Esophagus (tissue), 2 donors: ENCODE results near the gene DPP6. TPM values are rescaled to one million over a fixed set of nuclear protein-coding genes. Genes with fewer than 3 reads are reported as not detected.

Source experiments
- H3K27ac ChIP-seq, 2 donors: one replicate each; pipeline ENCODE4 v1.5.1; 2013; ENCODE audit warnings: low read depth in 2 of 2, mild to moderate bottlenecking in 2 of 2, inconsistent platforms in 1 of 2, low read length in 1 of 2, moderate library complexity in 1 of 2
- H3K27me3 ChIP-seq, 2 donors: one replicate each; pipeline ENCODE4 v1.6.1; 2013; ENCODE audit warnings: low read length in 2 of 2, control low read depth in 1 of 2, mild to moderate bottlenecking in 1 of 2; ENCODE audit not compliant: insufficient read depth in 2 of 2, control insufficient read depth in 1 of 2
- H3K36me3 ChIP-seq, 2 donors: one replicate each; pipeline ENCODE4 v1.6.1; 2013; ENCODE audit warnings: low read length in 1 of 2; ENCODE audit not compliant: control insufficient read depth in 2 of 2, insufficient read depth in 2 of 2
- H3K4me1 ChIP-seq, 2 donors: one replicate each; pipeline ENCODE4 v1.6.1; 2013; ENCODE audit warnings: low read length in 1 of 2; ENCODE audit not compliant: control insufficient read depth in 2 of 2, insufficient read depth in 2 of 2
- H3K4me3 ChIP-seq, 2 donors: one replicate each; pipeline ENCODE4 v1.5.1; 2013; ENCODE audit warnings: low read length in 2 of 2, mild to moderate bottlenecking in 2 of 2, low read depth in 1 of 2, moderate library complexity in 1 of 2
- H3K9me3 ChIP-seq, 2 donors: one replicate each; pipeline ENCODE4 v1.6.1; 2013; ENCODE audit warnings: mild to moderate bottlenecking in 2 of 2, low read depth in 1 of 2, low read length in 1 of 2, moderate library complexity in 1 of 2; ENCODE audit not compliant: control insufficient read depth in 2 of 2, insufficient read depth in 1 of 2
- WGBS, 2 donors: extraction: QIAGEN DNeasy Blood & Tissue Kit; methylation state at CpG; one replicate each; pipeline ENCODE4 v1.1.7; 2013; 5-methylcytosine and 5-hydroxymethylcytosine counted together
- polyA plus RNA-seq, 2 donors: library from polyadenylated mRNA; stranded (reverse); fragments of 200-250 nt; gene quantifications; one replicate each; pipeline ENCODE4 v1.2.3, GENCODE V29; 2013
- donor health status: healthy with polysubstance abuse.
- donor health status: Bipolar disorder and iron deficiency.

Gene DPP6
- polyA plus RNA-seq, 2 donors, result 0.24 to 0.60 TPM

GRCh38 chr7:154474903-154475520 lies 422.8 kb downstream of the DPP6 start:
- H3K9me3 ChIP-seq, result no peaks in the 10 kb centered on the region
- WGBS, 2 donors, result 53 to 62% methylated on average over 10 of the region's 10 CpGs
- no peaks in the 10 kb centered on the region for H3K4me1 ChIP-seq
- H3K27ac ChIP-seq, result no peak overlapping the region
- H3K4me3 ChIP-seq, result no peak overlapping the region
- H3K27me3 ChIP-seq, result no peaks in the 10 kb centered on the region
- no peaks in the 10 kb centered on the region for H3K36me3 ChIP-seq

DNA sequence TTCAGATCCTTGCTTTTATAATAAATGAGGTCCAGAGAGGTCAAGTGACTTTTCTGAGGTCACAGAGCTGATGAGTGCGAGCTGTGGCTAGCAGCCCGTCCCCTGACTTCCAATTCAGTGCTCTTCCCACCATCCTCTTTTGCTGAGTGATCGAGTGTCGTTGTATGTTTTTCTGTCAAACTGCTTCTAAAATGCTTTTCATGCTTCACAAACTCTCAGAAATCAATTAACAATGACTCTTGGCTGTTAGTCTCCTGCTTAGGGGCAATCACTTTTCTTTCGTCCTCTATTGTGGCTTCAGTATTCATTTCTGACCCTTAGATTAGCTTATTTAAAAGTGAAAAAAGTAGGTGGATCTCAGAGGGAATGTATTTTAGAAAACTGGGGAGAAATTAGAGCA lies 423.7 kb downstream of the DPP6 start:
- Histone ChIP-seq H3K27me3 (no peaks in the 10 kb centered on the region), H3K36me3 (no peaks in the 10 kb centered on the region), H3K27ac (no peak overlapping the region), H3K4me3 (no peak overlapping the region), H3K9me3 (no peaks in the 10 kb centered on the region), H3K4me1 (no peaks in the 10 kb centered on the region)
- WGBS, 2 donors, result 31 to 55% methylated on average over 5 of the region's 5 CpGs

DNA sequence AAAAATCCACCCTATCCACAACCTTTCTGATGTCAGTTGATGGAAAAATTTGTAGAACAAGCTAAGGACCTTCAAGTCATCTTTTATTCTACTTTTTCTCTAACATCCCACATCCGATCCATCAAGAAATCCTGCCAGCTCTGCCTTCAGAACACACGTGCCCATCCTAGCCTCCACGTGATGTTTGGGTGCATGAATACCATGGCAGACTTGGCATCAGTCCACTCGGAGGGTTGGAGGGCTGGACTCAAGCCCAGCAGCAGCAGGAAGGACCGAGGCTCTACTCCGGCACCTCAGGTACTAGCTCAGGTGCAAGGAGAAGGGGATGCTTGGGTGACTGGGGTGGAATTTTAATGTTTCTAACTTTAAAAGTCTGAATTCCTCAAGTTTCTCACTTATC lies 428.6 kb downstream of the DPP6 start:
- no peaks in the 10 kb centered on the region for H3K36me3 ChIP-seq
- no peaks in the 10 kb centered on the region for H3K9me3 ChIP-seq
- H3K4me3 ChIP-seq, result no peak overlapping the region
- H3K4me1 ChIP-seq, result no peaks in the 10 kb centered on the region
- H3K27me3 ChIP-seq, result no peaks in the 10 kb centered on the region
- H3K27ac ChIP-seq, result no peak overlapping the region
- 61 to 69% methylated on average over 6 of the region's 6 CpGs for WGBS, 2 donors

DNA sequence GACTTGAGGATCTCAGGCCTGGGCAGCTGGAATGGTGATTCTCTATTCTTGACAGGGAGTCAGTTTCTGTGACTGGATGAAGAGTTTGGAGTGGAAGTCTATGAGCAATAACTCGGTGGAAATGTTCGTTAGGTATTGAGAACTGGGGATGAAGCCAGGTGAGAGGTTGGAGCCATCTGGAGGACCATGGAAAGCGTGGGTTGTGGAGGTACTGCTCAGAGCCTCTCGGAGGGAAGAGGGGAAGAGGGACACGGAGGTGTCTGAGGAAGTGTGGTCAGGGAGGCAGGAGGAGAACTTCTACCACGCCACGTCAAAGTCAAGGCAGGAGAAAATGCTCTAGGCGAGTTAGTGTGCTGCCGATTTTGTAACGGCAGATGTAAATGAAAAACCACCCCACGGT lies 430.7 kb downstream of the DPP6 start:
- Histone ChIP-seq H3K36me3 (no peaks in the 10 kb centered on the region), H3K27me3 (no peaks in the 10 kb centered on the region), H3K9me3 (no peaks in the 10 kb centered on the region), H3K4me1 (no peaks in the 10 kb centered on the region), H3K27ac (no peak overlapping the region), H3K4me3 (no peak overlapping the region)
- 86 to 90% methylated on average over 11 of the region's 11 CpGs for WGBS, 2 donors

DNA sequence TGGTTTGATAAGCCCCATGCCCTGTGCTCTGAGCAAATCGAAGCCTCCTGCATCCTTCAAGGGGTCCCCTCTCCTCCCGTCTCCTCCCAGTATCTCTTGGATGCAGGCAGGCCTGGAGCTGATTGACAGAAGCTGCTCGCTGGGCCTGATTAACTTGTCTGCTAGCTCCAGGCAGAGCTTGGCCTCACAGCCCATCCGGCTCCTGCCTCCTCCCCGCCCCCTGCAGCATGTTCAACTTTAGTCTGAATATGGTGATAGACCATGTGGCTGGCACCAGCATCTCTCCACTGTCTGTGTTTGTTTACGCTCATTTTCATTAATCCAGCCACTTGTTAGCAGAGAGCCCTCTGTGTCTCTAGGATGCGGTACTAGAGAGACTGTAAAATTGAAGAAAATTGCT lies 432.2 kb downstream of the DPP6 start:
- Histone ChIP-seq H3K4me3 (no peak overlapping the region), H3K9me3 (no peaks in the 10 kb centered on the region), H3K36me3 (no peaks in the 10 kb centered on the region), H3K4me1 (no peaks in the 10 kb centered on the region), H3K27me3 (no peaks in the 10 kb centered on the region), H3K27ac (no peak overlapping the region)
- WGBS, 2 donors, result 36 to 46% methylated on average over 7 of the region's 7 CpGs

GRCh38 chr7:154484943-154485342 lies 432.7 kb downstream of the DPP6 start:
- H3K36me3 ChIP-seq, result no peaks in the 10 kb centered on the region
- no peak overlapping the region for H3K4me3 ChIP-seq
- no peaks in the 10 kb centered on the region for H3K27me3 ChIP-seq
- no peak overlapping the region for H3K27ac ChIP-seq
- WGBS, 2 donors, result 43 to 47% methylated on average over 4 of the region's 4 CpGs
- H3K4me1 ChIP-seq, result no peaks in the 10 kb centered on the region
- no peaks in the 10 kb centered on the region for H3K9me3 ChIP-seq

DNA sequence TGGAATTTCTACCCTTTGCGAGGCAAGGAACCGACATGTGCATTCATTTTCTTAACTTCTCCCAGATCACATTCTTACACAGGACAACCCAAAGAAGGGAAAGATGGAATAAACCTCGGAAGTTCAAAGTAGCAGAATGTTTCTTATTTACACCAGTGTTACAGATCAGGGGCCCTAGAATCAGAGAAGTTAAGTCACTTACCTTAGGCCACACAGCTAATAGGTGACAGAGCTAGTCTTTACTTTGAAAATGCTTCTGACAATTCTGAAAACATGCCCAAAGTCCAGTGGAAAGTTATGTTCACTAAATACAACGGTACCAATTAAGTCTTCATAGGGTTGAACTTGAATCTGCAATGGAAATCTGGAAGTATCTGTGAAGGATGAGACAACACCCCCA lies 437.7 kb downstream of the DPP6 start:
- 86 to 87% methylated on average over 4 of the region's 4 CpGs for WGBS, 2 donors
- no peaks in the 10 kb centered on the region for H3K9me3 ChIP-seq
- no peaks in the 10 kb centered on the region for H3K4me1 ChIP-seq
- no peaks in the 10 kb centered on the region for H3K27me3 ChIP-seq
- H3K27ac ChIP-seq, result no peak overlapping the region
- no peak overlapping the region for H3K4me3 ChIP-seq
- no peaks in the 10 kb centered on the region for H3K36me3 ChIP-seq

DNA sequence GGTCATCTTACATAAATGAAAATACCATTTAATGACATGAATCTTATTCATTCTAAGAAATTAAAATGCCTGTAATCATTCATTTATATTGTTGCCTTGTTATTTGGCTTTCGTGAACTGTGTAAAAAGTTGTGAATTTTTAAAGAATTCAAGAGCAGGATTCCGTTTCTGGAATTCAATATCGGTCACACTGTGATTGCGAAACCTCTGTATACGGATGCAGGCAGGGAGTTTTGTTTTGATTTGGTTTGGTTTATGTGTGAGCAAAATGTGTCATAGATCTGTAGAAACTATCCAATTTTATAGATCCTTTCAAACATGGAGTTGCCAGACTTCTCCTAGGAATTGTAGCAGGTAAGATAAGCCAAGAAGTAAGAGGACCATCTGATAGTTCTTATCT lies 441.4 kb downstream of the DPP6 start:
- H3K4me1 ChIP-seq, result no peaks in the 10 kb centered on the region
- no peaks in the 10 kb centered on the region for H3K9me3 ChIP-seq
- no peak overlapping the region for H3K4me3 ChIP-seq
- H3K36me3 ChIP-seq, result no peaks in the 10 kb centered on the region
- WGBS, 2 donors, result 78 to 88% methylated on average over 5 of the region's 5 CpGs
- no peaks in the 10 kb centered on the region for H3K27me3 ChIP-seq
- no peak overlapping the region for H3K27ac ChIP-seq

DNA sequence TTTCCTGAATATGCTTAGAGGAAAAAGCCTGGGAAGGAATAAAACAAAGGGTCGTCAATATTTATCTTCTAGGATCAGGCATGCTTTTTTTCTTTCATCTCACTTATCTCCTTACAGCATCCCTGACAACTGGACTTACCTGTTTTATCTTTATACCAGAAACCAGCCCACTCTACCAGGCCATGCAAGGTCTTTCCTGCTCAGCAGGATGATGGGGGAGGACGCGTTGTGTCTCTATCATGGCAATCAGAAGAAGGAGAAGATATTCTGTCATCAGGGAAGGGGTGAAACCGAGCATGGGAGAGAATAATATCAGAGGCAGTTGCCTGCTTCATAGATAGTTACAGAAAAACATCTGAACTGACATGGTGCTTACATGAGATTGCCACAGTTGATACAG lies 445.6 kb downstream of the DPP6 start:
- Histone ChIP-seq H3K4me1 (no peaks in the 10 kb centered on the region), H3K9me3 (no peaks in the 10 kb centered on the region), H3K4me3 (no peak overlapping the region), H3K27me3 (no peaks in the 10 kb centered on the region), H3K36me3 (no peaks in the 10 kb centered on the region), H3K27ac (no peak overlapping the region)
- 60 to 64% methylated on average over 4 of the region's 4 CpGs for WGBS, 2 donors

GRCh38 chr7:154503962-154504550 lies 451.9 kb downstream of the DPP6 start:
- Histone ChIP-seq H3K4me1 (no peaks in the 10 kb centered on the region), H3K9me3 (no peaks in the 10 kb centered on the region), H3K36me3 (no peaks in the 10 kb centered on the region), H3K4me3 (no peak overlapping the region), H3K27ac (no peak overlapping the region), H3K27me3 (no peaks in the 10 kb centered on the region)
- 53% methylated on average over 5 of the region's 5 CpGs for WGBS, 2 donors
